HG03457 (cell line): ENCODE data around the gene HOXC9.
"Not testable (repeated sequence)": the region's sequence is repeated elsewhere in the genome, so short reads cannot be mapped to it uniquely, and the experiment has no call there.

Experiments
- ATAC-seq: cut with Tn5 transposase; IDR thresholded peaks from one replicate; pipeline ENCODE4 v1.9.1; 2021; ENCODE audit warnings: moderate number of reproducible peaks; ENCODE audit not compliant: unreplicated experiment

The HOXC9 gene

GRCh38 chr12:54036620-54037359 lies 36.8 kb downstream of the HOXC9 start:
- no peak for ATAC-seq

- ATAC-seq, result no peak
These were observed 37.7 kb downstream of the HOXC9 start for GRCh38 chr12:54037360-54038283.

GRCh38 chr12:54038284-54038870 lies 38.4 kb downstream of the HOXC9 start:
- no peak for ATAC-seq

- no peak for ATAC-seq
These were observed 39.0 kb downstream of the HOXC9 start for GRCh38 chr12:54038871-54039414.

- no peak for ATAC-seq
These were observed 39.6 kb downstream of the HOXC9 start for GRCh38 chr12:54039417-54040147.

- ATAC-seq, result no peak
These were observed 40.2 kb downstream of the HOXC9 start for GRCh38 chr12:54040148-54040494.

GRCh38 chr12:54040648-54041047 lies 40.7 kb downstream of the HOXC9 start:
- no peak for ATAC-seq

GRCh38 chr12:54041097-54041690 lies 41.2 kb downstream of the HOXC9 start:
- no peak for ATAC-seq

- not testable (repeated sequence) for ATAC-seq
These were observed 42.1 kb downstream of the HOXC9 start for GRCh38 chr12:54042033-54042432.

GRCh38 chr12:54042970-54043853 lies 43.3 kb downstream of the HOXC9 start:
- ATAC-seq, result no peak

GRCh38 chr12:54044425-54045103 lies 44.6 kb downstream of the HOXC9 start:
- ATAC-seq, result no peak

GRCh38 chr12:54045401-54045800 lies 45.4 kb downstream of the HOXC9 start:
- no peak for ATAC-seq

GRCh38 chr12:54045868-54046521 lies 46.0 kb downstream of the HOXC9 start:
- no peak for ATAC-seq

GRCh38 chr12:54046809-54047159 lies 46.8 kb downstream of the HOXC9 start:
- ATAC-seq, result no peak

GRCh38 chr12:54047160-54047963 lies 47.4 kb downstream of the HOXC9 start:
- no peak for ATAC-seq

- no peak for ATAC-seq
These were observed 48.0 kb downstream of the HOXC9 start for GRCh38 chr12:54047964-54048303.

- ATAC-seq, result no peak
These were observed 48.6 kb downstream of the HOXC9 start for GRCh38 chr12:54048406-54049093.
